SK-N-MC (cell line): Measurements from ENCODE around the gene BYSL.

Experiments used
- EZH2 ChIP-seq: fragments of 200-600 bp; sonication (generic); IDR thresholded peaks from one replicate; pipeline ENCODE4 v1.6.1; 2017; ENCODE audit warnings: antibody characterized with exemption
- FOXP2 ChIP-seq: optimal IDR thresholded peaks from 2 replicates; pipeline ENCODE3; 2011; ENCODE audit warnings: mild to moderate bottlenecking, moderate library complexity; ENCODE audit not compliant: insufficient read depth; ENCODE audit errors: extremely low read length, control extremely low read depth
- POLR2AphosphoS5 ChIP-seq: IDR thresholded peaks from 2 replicates; pipeline ENCODE4 v1.6.1; 2012; ENCODE audit warnings: mild to moderate bottlenecking, low read depth, low read length, borderline replicate concordance

DNA sequence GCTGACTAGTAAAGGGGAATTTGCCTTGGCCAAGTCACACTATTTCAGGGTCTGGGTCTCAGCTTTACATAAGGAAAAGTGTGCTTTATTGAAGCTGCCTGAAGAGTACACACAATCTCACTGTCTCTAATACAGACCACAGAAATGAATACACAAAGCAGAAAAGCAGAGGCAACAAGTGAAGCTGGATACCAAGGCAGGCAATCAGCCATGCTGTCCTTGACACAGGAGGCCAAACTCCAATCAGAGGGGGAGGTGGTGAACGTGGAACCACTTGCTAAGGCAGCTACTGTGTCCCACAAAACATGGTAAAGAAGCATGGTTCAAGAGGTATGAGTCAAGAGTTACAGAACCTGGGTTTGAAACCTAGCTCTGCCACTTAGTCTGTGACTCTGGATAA lies 42.1 kb downstream of the BYSL start:
- TF ChIP-seq EZH2 (no peak), POLR2AphosphoS5 (no peak), FOXP2 (no peak)
